Measurements from ENCODE around the gene TM9SF4.
"Not testable (repeated sequence)": the region's sequence is repeated elsewhere in the genome, so short reads cannot be mapped to it uniquely, and the experiment has no call there.

Gene TM9SF4

DNA sequence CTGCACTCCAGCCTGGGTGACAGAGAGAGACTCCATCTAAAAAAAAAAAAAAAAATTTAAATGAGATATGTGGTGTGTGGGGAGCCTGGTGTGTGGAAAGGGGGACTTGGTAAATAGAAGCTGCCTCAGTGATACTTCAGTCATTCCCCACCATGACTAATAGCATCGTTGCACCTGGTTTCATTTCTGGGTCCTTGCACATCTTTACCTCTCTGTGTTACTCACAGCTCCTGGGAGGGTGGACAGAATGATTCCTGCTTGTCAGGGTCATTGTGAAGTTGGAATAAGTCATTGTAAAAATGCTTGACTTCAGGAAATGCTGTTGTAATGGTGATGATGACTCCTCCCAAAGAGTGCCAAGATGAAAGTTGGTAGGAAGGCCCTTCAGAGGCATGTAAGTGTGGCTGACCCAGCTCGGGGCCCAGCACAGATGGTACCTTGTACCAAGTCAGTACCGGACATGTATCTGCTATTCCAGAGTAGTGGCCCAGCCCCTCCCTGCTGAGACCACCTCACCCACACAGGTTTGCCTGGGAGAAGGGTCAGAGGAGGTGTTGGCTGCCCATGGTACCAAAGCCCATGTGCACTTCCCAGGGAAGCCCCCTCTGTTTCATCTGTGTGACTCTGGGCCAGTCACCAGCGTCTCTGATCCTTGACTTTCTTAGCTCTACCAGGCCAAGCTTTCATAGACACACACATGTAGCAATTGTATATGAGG lies 49.6 kb downstream of the TM9SF4 start:
- DNase-seq = no peak

DNA sequence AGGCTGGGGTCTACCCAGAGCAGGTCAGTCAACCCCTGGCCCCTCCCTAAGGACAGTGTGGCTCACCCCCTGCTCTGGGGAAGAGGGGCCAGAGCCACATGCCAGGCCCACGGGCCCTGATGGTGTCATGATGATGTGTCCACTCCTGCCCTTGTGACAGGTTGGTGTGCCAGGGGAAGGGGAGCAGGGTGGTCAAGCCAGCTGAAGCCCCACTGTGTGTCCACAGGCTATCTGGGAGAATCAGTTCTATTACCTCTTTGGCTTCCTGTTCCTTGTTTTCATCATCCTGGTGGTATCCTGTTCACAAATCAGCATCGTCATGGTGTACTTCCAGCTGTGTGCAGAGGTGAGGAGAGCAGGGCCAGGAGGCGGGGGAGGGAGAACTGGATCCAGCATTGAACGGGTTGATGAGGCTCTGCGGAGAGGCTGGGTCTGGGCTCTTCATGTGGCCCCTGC lies 50.3 kb downstream of the TM9SF4 start:
- DNase-seq = no peak

DNA sequence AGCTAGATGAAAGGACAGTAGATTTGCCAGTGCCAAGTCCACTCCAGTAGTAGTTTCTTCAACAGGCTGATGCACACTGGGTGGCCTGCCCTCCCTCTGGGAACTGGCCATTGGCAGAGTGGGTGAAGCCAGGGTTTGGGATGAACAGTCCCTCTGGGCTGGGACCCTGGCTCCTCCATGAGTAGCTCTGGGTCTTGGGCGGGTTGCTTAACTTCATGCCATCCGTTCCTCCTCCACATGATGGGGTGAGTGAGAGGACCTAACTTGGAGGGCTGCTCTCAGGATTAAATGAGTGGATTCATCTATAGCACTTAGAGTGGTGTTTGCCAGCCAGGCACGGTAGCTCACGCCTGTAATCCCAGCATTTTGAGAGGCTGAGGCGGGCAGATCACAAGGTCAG lies 50.8 kb downstream of the TM9SF4 start:
- no peak for DNase-seq

DNA sequence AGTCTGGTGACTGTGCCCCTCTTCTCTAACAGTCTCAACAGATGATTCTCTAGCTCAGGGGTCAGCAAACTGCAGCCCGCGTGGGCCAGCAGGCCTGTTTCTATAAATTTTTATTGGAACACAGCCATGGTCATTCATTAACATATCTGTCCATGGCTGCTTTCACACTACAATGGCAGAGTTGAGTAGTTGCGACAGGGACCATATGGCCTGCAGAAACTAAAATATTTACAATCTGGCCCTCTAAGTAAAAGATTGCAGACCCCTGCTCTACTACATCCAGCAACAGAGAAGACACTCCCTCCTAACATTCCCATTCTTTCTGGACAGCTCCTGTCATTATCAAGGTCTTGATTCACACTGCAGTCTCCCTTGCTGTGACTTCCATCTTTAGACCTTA lies 52.8 kb downstream of the TM9SF4 start:
- DNase-seq = no peak

DNA sequence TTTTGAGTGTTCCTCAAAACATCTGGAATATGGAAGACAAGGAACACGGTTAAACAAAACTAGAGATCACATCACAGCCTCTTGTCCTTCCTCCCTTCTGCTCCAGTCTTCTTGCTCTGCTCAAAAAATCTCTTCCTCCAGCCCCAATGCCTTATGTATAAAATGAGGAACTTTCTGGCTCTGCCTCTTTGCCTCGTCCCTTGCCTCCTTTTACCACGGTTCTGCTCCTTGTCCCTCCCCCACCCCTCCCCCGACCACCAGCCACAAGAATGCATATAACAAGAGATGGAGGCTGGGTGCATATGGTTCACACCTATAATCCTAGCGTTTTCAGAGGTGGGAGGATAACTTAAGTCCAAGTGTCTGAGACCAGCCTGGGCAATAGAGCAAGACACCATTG lies 54.4 kb downstream of the TM9SF4 start:
- no peak for DNase-seq

DNA sequence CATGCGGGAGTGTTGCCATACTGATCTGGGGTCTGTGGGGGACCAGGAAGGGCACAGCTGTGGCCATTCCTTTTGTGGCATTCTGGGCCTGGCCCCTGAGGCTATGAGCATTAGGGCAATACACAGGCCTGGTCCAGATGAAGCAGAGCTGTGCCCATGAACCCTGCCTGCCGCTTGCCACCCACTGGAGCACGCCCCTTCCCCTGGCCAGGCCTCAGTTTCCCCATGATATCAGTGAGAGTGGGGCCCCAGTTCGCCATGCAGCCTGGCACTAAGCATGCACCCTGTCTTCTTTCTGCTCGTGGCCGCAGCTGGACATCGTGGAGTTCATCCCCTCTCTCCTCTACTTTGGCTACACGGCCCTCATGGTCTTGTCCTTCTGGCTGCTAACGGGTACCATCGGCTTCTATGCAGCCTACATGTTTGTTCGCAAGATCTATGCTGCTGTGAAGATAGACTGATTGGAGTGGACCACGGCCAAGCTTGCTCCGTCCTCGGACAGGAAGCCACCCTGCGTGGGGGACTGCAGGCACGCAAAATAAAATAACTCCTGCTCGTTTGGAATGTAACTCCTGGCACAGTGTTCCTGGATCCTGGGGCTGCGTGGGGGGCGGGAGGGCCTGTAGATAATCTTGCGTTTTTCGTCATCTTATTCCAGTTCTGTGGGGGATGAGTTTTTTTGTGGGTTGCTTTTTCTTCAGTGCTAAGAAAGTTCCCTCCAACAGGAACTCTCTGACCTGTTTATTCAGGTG lies 55.6 kb downstream of the TM9SF4 start:
- DNase-seq = no peak

DNA sequence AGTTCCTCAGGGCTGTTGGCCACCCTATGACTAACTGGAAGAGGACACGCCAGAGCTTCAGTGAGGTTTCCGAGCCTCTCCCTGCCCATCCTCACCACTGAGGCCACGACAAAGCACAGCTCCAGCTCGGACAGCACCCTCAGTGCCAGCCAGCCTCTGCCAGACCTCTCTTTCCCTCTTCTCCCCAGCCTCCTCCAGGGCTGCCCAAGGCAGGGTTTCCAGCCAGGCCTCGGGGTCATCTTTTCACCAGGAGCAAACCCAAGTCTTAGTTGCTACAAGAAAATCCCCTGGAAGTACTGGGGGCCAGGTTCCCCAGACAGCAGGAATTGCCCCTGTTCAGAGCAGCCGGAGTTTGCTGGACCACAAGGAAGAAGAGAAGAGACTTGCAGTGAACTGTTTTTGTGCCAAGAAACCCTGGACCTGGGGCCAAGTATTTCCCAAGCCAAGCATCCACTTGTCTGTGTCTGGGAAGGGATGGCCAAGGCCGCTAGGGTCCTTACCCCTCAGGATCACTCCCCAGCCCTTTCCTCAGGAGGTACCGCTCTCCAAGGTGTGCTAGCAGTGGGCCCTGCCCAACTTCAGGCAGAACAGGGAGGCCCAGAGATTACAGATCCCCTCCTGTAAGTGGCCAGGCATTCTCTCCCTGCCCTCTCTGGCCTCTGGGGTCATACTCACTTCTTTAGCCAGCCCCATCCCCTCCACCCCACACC lies 56.5 kb downstream of the TM9SF4 start:
- no peak for DNase-seq

DNA sequence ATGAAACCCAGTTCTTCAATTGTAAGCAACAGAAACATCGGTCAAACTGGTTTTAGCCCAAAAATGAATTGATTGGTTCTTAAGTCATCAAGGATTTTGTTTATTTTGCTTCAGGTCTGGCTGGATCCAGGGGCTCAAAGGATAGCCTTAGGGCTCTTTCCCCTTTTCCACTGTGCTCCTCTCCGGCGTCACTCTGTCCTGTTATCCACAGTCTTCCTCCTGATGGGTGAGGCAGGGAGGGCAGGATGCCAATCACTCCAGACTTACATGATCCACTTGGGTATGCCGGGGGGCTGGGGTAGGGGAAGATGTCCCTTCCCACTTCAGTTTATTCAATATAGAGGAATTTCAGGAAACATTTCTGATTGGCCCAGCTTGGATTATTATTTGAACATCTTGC lies 58.0 kb downstream of the TM9SF4 start:
- no peak for DNase-seq

DNA sequence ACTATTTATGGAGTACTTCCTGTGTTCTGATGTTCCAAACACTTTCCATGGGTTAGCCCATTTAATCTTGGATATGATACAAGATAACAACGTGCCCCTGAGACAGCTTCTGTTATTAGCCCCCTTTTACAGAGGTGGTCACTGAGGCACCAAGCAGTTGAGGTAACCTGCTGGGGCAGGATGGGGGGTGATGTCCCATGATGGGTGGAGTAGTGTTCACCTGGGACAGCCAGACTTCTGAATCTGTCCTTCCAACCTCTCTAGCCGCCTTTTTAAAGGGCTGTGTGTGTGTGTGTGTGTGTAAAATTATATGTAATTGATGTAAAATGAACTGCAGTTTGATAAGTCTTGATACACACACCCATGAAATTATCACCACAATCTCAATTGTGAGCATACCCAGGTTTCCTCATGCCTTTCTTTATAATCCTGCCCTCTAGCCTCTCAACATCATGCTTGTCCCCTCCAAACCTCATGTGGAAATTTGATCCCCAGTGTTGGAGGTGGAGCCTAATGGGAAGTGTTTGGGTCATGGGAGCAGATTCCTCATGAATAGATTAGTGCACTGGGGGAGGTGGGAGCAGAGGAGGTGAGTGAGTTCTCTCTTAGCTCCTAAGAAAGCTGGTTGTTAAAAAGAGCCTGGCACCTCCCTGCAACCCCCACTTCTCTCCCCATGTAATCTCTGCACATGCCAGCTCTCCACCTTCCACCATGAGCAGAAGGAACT lies 58.8 kb downstream of the TM9SF4 start:
- DNase-seq = no peak

DNA sequence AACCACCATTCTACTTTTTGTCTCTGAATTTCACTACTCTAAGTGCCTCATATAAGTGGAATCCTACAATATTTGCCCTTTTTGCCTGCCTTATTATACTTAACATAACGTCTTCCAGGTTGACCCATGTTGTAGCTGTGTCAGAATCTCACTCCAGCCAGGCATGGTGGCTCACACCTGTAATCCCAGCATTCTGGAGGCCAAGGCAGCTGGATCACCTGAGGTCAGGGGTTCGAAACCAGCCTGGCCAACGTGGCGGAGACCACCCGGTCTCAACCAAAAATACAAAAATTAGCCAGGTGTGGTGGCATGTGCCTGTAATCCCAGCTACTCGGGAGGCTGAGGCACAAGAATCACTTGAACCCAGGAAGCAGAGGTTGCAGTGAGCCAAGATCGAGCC lies 68.2 kb downstream of the TM9SF4 start:
- not testable (repeated sequence) for DNase-seq

DNA sequence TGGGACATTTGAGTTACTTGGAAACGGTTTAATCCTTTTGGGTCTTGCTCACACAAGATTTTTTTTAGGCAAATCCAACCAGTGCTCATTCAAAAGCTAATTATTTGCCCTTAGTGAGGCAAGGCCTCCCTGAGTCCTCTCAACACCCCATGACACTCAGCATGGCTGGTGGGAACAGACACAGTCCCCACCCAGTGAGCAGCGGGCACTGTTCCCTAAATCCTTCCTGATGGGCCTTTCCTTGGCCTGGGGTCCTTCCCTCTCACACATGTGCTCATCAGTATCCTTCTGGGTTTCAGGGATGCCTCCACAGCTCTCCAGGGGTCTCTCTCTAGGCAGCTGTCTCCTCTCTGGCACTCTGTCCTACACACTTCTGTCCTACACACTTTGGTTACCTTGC lies 70.0 kb downstream of the TM9SF4 start:
- DNase-seq = no peak

DNA sequence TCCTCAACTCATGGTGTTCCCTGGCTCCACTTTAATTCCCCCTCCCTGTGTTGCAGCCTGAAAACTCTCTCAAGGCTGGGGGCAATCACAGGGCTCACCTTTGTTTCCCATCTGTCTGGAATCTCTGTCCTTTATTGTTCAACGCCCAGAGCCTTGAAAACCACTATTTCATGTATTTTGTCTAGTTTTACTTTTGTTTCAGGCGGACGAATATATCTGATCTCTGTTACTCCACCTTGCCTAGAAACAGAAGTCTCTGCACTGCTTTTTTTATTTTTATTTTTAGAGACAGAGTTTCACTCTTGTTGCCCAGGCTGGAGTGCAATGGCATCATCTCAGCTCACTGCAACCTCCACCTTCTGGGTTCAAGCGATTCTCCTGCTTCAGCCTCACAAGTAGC lies 70.4 kb downstream of the TM9SF4 start:
- DNase-seq = no peak

DNA sequence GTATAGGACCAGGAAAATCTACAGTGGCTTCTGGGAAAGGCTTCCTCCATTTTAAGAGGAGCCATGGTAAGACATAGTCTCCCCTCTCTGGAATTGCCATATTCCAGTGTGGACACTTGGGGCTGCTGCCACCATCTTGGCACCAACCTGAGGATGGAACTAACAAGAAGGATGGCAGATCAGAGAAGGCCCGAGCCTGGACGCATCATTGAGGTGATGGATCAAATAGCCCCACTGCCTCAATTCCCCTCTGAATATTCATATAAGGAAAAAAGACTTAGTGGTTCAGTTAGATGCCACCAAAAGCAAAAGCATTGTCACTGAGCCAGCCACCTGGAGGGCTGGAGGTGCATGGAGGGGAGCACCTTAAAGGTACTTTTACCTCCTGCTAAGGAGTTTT lies 72.1 kb downstream of the TM9SF4 start:
- no peak for DNase-seq

DNA sequence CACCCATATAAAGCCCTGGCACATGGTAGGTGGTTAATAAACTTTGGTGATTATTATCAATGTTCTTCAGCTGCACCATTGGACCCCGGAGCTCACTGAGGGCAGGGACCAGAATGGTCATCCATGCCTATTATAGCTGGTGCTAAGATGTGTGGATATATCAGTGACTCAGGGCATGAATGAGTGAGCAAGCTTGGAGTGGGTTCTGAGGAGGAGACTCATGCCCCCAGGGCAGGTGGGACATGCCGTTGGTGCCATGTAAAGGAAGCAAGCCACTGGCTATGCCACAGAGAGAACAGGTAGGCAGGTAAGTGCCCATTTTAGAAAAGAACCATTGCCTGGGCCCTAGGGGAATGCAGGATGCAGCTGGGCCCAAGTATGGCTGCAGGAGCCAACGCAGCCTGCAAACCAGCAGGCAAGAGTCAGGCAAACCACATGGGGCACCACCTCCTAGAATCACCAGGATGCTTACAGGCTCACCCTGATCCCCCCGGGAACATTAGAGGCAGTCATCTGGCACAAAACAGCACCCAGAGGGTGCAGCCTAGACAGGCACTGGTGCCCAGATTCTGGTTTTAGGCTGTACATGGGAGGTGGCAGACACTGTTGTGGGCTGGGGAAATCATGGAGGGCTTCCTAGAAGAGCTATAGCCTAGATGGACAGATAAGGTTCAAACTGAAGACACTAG lies 74.6 kb downstream of the TM9SF4 start:
- DNase-seq = no peak

DNA sequence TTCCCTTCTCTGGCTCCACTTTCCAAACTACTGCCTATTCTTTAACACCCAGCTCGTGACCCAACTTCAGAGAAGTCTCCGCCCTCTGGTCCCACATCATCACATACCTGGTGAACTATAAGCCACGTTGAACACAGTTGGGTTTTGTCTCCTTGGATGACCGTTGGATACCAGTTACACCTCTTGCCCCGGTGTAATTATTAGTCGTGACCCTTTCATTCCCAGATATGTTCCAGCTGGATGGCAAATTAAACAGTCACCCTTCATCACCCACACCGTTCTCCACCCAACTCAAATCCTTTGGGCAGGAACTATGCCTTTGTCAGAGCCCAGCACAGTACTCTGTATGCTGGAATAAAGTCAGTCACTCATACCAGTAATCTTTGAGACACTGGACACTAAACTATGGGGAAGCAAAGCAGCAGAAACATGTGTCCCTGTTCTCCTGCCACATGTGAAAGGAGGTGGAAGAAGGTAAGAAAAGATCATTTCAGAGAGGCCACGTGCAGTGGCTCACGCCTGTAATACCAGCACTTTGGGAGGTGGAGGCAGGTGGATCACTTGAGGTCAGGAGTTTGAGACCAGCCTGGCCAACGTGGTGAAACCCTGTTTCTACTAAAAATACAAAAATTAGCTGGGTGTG lies 75.6 kb downstream of the TM9SF4 start:
- no peak for DNase-seq

DNA sequence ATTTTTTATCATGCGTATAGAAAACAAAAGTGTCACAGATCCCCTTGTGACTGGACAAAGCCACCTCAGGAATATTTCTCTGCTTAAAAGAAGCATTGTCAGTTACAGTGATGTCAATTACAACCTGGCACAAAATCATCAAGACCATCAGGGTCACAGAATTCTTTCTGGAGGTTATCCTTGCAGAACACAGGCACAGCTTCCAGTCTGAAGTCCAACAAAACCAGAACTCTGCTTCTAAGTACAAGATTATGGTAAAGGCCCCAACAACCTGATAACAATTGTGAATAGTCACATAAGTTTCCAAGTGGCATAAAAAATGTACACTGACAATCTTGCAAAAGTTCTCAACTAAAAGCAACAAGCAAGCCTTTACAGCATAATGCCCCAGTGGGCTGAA lies 77.0 kb downstream of the TM9SF4 start:
- DNase-seq = no peak

DNA sequence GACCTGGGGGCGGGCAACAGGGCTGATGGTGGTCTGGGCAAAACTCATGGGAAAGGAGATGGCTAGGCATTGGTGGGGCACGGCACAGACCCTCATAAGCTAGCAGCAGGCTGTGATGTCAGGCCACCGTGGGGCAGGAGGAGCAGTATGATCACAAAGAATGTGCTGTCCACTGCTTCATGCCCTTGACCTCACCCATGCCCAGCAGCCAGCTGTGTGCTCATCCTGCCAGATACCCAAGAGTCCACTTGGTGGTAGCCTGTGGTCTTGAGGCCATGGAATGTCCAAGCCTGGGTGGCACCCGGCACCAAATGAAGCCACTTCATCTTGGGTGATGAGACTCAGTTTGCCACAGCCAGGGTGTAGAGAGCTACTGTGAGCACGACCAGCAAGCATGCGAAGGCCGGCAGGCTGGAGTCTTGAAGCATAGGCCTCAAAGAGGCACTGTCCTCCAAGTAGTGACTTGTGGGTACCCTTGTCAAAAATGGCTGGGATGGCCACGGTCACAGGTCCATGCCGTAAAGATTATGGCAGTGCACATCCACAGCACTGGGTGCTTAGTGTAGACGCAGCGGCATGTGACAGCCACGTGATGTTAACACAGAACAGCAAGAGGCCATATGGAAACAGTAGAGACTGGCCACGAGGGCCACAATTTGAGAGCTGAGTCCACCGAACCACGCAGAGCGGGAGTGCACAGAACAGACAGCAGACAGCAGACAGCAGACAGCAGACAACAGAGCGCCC lies 79.0 kb downstream of the TM9SF4 start:
- no peak for DNase-seq

DNA sequence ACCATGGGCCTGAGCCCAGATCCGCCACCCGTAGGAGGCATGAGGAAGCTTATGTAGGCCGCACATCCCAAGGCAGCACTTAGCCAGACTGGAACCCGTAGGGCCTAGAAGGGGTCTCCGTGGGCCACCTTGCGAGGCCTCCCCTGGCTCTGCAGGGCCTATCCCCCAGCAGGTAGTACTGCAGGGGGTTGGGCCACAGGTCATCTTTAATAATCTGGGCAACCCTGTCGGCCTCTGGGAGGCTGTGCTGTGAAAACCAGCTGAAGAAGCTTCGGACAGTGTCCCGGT lies 79.6 kb downstream of the TM9SF4 start:
- no peak for DNase-seq

DNA sequence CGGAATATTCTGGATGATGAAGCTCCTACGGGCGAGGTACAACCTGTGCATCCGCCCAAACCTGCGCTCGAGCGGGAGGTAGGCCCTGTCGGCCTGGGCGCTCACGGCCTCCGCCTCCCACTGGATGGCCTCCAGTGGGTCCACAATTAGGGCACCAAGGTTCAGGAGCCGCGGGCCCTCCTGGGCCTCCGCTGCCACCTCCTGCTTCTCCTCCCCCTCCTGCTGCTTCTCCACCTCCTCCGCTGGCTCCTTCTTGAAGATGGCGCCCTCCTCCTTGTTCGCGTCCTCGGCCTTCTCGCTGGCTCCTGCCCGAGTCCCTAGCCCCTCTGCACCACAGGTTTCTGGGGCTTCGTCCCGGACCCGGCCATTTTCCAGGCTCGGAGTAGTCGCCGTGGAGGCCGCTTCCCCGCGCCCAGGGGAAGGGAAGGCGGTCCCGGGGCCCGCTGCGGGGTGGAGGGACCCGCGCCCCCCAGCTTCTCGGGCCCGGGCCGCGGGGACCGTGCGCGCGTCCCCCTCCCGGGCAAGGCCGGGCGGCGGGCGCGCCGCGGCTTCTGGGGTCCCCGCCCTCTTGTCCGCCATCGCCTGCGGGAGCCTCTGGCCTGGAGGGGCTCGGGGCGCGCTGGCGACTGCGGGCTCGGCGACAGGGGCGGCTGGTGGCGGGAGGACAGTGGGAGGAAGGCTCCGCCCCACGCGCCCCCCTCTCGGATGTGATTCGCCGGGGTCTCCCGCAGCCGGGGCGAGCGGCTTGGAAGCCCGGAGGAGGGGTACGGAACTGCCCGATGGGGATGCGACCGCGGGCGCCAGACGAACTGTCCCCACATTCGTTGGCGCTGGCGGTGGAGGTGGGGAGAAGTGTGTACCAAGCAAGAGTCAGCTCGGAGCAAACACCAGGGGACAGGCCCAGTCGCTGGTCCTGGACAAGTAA lies 80.4 kb downstream of the TM9SF4 start:
- no peak for DNase-seq

DNA sequence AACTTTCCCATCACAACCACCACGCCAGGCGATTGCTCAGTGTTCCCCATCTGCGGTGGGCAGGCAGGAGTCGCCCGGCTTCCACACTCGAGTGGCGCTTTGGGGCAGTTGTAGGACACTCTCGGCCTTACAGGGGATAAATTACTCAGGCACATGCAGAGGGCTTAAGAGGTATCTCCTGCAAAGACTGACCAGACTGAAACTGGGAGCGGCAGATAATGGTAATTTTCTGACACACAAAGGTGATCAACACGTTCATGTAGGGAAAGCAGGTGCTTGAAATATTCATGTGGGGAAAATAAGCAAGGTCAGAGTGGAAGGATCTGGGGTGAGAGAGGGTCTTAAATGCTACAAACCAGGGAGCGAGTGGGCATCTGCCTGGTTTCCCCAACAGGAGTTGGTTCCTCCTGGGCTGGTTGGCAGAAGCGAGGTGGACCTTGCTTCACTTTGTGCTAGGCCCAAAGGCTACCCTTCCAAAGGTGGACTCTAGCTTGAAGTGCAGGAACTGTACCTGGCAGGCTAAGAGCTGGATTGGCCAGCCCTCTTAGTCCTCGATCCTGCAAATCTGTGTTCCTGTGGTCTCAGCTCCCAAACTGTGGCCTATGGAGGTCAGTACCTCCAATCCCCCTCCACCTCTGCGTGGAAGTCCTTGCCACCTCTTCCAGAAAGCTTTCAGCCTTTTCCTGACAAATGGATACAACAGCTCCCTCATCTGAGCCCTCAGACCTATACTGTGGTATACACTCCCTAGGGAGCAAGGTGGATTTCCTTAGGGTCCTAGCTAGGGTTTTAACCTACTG lies 81.3 kb downstream of the TM9SF4 start:
- no peak for DNase-seq

Measured in KG1 (cell line).